NCI-H446 treated with DMSO at 0.1 percent for 48 hours (cell line): ENCODE results near the gene NBDY.
"Not testable (repeated sequence)": the region's sequence is repeated elsewhere in the genome, so short reads cannot be mapped to it uniquely, and the experiment has no call there.

Experiments used
- DNase-seq: peaks from one replicate; lab custom pipeline; 2025; lab: John Stamatoyannopoulos, UW

NBDY gene

GRCh38 chrX:56764153-56764974 is 35.3 kb downstream of the NBDY start:
- no peak for DNase-seq

- DNase-seq: no peak
Observed at GRCh38 chrX:56764975-56765791, 36.1 kb downstream of the NBDY start.

- no peak for DNase-seq
Observed at GRCh38 chrX:56765811-56766553, 36.9 kb downstream of the NBDY start.

- no peak for DNase-seq
Observed at GRCh38 chrX:56766554-56767347, 37.7 kb downstream of the NBDY start.

GRCh38 chrX:56767348-56768119 is 38.5 kb downstream of the NBDY start:
- DNase-seq: not testable (repeated sequence)

- DNase-seq: not testable (repeated sequence)
Observed at GRCh38 chrX:56768120-56768660, 39.1 kb downstream of the NBDY start.

GRCh38 chrX:56772675-56773521 is 43.9 kb downstream of the NBDY start:
- not testable (repeated sequence) for DNase-seq

GRCh38 chrX:56773522-56774060 is 44.5 kb downstream of the NBDY start:
- not testable (repeated sequence) for DNase-seq

GRCh38 chrX:56778099-56778923 is 49.3 kb downstream of the NBDY start:
- DNase-seq: not testable (repeated sequence)

GRCh38 chrX:56778924-56779468 is 50.0 kb downstream of the NBDY start:
- not testable (repeated sequence) for DNase-seq

GRCh38 chrX:56780681-56781649 is 51.9 kb downstream of the NBDY start:
- not testable (repeated sequence) for DNase-seq

- DNase-seq: no peak
Observed at GRCh38 chrX:56782352-56782751, 53.3 kb downstream of the NBDY start.

- DNase-seq: no peak
Observed at GRCh38 chrX:56782791-56783449, 53.9 kb downstream of the NBDY start.

GRCh38 chrX:56783450-56783831 is 54.4 kb downstream of the NBDY start:
- DNase-seq: no peak

GRCh38 chrX:56783996-56784620 is 55.1 kb downstream of the NBDY start:
- no peak for DNase-seq

GRCh38 chrX:56784666-56785065 is 55.6 kb downstream of the NBDY start:
- no peak for DNase-seq
